Panc1 (cell line): ENCODE results near the gene SNRNP27.

Source experiments
- CTCF ChIP-seq: fragments of 450-650 bp; IDR thresholded peaks from 2 replicates; pipeline ENCODE4 v1.5.1; 2017; ENCODE audit warnings: mild to moderate bottlenecking
- POLR2AphosphoS5 ChIP-seq: IDR thresholded peaks from 2 replicates; pipeline ENCODE4 v1.6.1; 2012; ENCODE audit warnings: mild to moderate bottlenecking, low read depth, low read length, moderate library complexity
- REST ChIP-seq, 2 experiments: IDR thresholded peaks; 2 replicates each; pipeline ENCODE4 v1.6.1; 2011 to 2012; ENCODE audit warnings: low read depth in 2 of 2, control low read depth in 1 of 2, low read length in 1 of 2, mild to moderate bottlenecking in 1 of 2, moderate library complexity in 1 of 2; ENCODE audit not compliant: insufficient read depth in 1 of 2

- TF ChIP-seq CTCF (no peak), POLR2AphosphoS5 (no peak), REST (IDR thresholded peaks at IDR 0.05; ENCODE audit: insufficient read depth in 1 of 2, low read depth in 2 of 2, low read length in 1 of 2) (no peak)
Observed at GRCh38 chr2:69937968-69938367, 44.2 kb downstream of the SNRNP27 start.
